Endothelial cell of umbilical vein (primary cell): ENCODE measurements around the gene CBLC. TPM values are rescaled to one million over a fixed set of nuclear protein-coding genes. Genes with fewer than 3 reads are reported as not detected.

ENCODE experiments used
- BruUV-seq: library from RNA; stranded (reverse); fragments of 400-500 nt; replicated peaks from 2 replicates; lab custom pipeline; 2021; lab: Mats Ljungman, UMichigan
- CTCF ChIA-PET: fragments of 300-600, 350-600 bp; sonication (Branson Sonifier 250); formaldehyde crosslinking; loops from one replicate; lab custom pipeline; 2021; ENCODE audit warnings: antibody characterized with exemption, inconsistent platforms; lab: Charles Lee
- POLR2A ChIA-PET: fragments of 300-600, 350-600 bp; sonication (Branson Sonifier 250); formaldehyde crosslinking; loops from one replicate; lab custom pipeline; 2021; ENCODE audit warnings: antibody characterized with exemption, inconsistent platforms; lab: Charles Lee
- DNase-seq: peaks from one replicate; pipeline ENCODE4 v3.0.0-alpha.2; 2011; ENCODE audit warnings: low read depth, low spot score
- FAIRE-seq: peaks from 2 replicates; lab custom pipeline; 2011; peaks lifted over from hg19 to GRCh38; lab: Jason Lieb, UNC
- H2AFZ ChIP-seq: 2 replicates; pipeline ENCODE4 v1.6.0; 2012; ENCODE audit warnings: low read depth, low read length, control low read depth, inconsistent platforms
- H3K27ac ChIP-seq: 2 replicates; pipeline ENCODE4 v1.5.1; 2011; ENCODE audit warnings: low read depth, mild to moderate bottlenecking, control low read depth, low read length, moderate library complexity; ENCODE audit not compliant: insufficient read depth
- H3K27me3 ChIP-seq, 2 experiments: 2 replicates each; pipeline versions ENCODE4 v1.6.0 to v1.6.1; 2011; ENCODE audit warnings: low read length in 2 of 2, mixed read lengths in 1 of 2; ENCODE audit not compliant: control insufficient read depth in 2 of 2, insufficient read depth in 2 of 2
- H3K36me3 ChIP-seq, 2 experiments: 2 replicates in 1 of 2; 3 replicates in 1 of 2; pipeline ENCODE4 v1.5.1; 2011; ENCODE audit warnings: low read length in 2 of 2, mild to moderate bottlenecking in 1 of 2, moderate library complexity in 1 of 2; ENCODE audit not compliant: control insufficient read depth in 2 of 2, insufficient read depth in 2 of 2; ENCODE audit errors: extremely low read depth in 1 of 2
- H3K4me1 ChIP-seq: 3 replicates; pipeline ENCODE4 v1.5.1; 2011; ENCODE audit warnings: mild to moderate bottlenecking, low read length; ENCODE audit not compliant: control insufficient read depth, insufficient read depth; ENCODE audit errors: extremely low read depth
- H3K4me2 ChIP-seq: 2 replicates; pipeline ENCODE4 v1.6.1; 2011; ENCODE audit warnings: low read length, control low read depth, mixed read lengths; ENCODE audit not compliant: insufficient read depth
- H3K4me3 ChIP-seq, 3 experiments: fragments of 200-600 bp in 1 of 3; sonication (generic), shearing (Covaris generic) in 1 of 3; replicated peaks in 1 of 3; 2 replicates each; pipeline ENCODE4 v1.5.1; 2011 to 2016; ENCODE audit warnings: control low read depth in 3 of 3, low read length in 3 of 3, mild to moderate bottlenecking in 2 of 3, inconsistent platforms in 1 of 3, low read depth in 1 of 3, moderate library complexity in 1 of 3; ENCODE audit not compliant: insufficient read depth in 1 of 3
- H3K79me2 ChIP-seq: 2 replicates; pipeline ENCODE4 v1.6.0; 2012; ENCODE audit warnings: low read length, inconsistent platforms; ENCODE audit not compliant: control insufficient read depth, insufficient read depth
- H3K9ac ChIP-seq: replicated peaks from 2 replicates; pipeline ENCODE3; 2011; ENCODE audit warnings: low read length, control low read depth; ENCODE audit not compliant: insufficient read depth; ENCODE audit errors: extremely low read depth
- H3K9me1 ChIP-seq: replicated peaks from 3 replicates; pipeline ENCODE4 v1.6.0; 2011; ENCODE audit warnings: mild to moderate bottlenecking, low read length; ENCODE audit not compliant: control insufficient read depth, insufficient read depth; ENCODE audit errors: extremely low read depth
- H3K9me3 ChIP-seq: replicated peaks from 2 replicates; pipeline ENCODE4 v1.5.1; 2012; ENCODE audit warnings: low read length, inconsistent platforms; ENCODE audit not compliant: control insufficient read depth, insufficient read depth
- H4K20me1 ChIP-seq: replicated peaks from 2 replicates; pipeline ENCODE3; 2011; ENCODE audit warnings: mild to moderate bottlenecking, low read length; ENCODE audit not compliant: control insufficient read depth, insufficient read depth; ENCODE audit errors: extremely low read depth
- CTCF ChIP-seq, 2 donors: IDR thresholded peaks; 1 replicate in 1 of 2; 2 replicates in 1 of 2; pipeline ENCODE4 v1.5.1; 2011; ENCODE audit warnings: low read length in 2 of 2, mild to moderate bottlenecking in 2 of 2, moderate library complexity in 2 of 2, control low read depth in 1 of 2, inconsistent platforms in 1 of 2, low read depth in 1 of 2; ENCODE audit not compliant: insufficient read depth in 1 of 2; ENCODE audit errors: extremely low read depth in 1 of 2
- EZH2 ChIP-seq: IDR thresholded peaks from 2 replicates; pipeline ENCODE4 v1.6.1; 2012; ENCODE audit warnings: borderline replicate concordance, low read depth, mild to moderate bottlenecking, moderate library complexity, low read length, inconsistent platforms; ENCODE audit not compliant: severe bottlenecking
- FOS ChIP-seq: IDR thresholded peaks from 2 replicates; pipeline ENCODE4 v1.6.1; 2011; ENCODE audit warnings: mild to moderate bottlenecking, low read length, moderate library complexity, borderline replicate concordance; ENCODE audit not compliant: insufficient read depth
- GATA2 ChIP-seq: IDR thresholded peaks from 2 replicates; pipeline ENCODE4 v1.7.0; 2011; ENCODE audit warnings: low read depth, mild to moderate bottlenecking, moderate library complexity, mixed read lengths, low read length; ENCODE audit not compliant: insufficient read length, insufficient read depth
- JUN ChIP-seq: IDR thresholded peaks from 2 replicates; pipeline ENCODE4 v1.6.1; 2011; ENCODE audit warnings: borderline replicate concordance, low read depth; ENCODE audit not compliant: insufficient read length, insufficient read depth
- MYC ChIP-seq: IDR thresholded peaks from one replicate; pipeline ENCODE4 v1.6.1; 2011; ENCODE audit warnings: mild to moderate bottlenecking, low read depth, low read length
- POLR2A ChIP-seq: IDR thresholded peaks from 2 replicates; pipeline ENCODE4 v1.6.1; 2012; ENCODE audit warnings: low read depth, mild to moderate bottlenecking, control low read depth, low read length
- POLR2AphosphoS5 ChIP-seq: IDR thresholded peaks from 2 replicates; pipeline ENCODE4 v1.6.1; 2012; ENCODE audit warnings: low read depth, mild to moderate bottlenecking, control low read depth, low read length, moderate library complexity; ENCODE audit not compliant: insufficient read depth
- dilution Hi-C: fragments of 300-500 bp; cut with MboI; formaldehyde crosslinking; loops from one replicate; pipeline ENCODE4 v1.15.0; 2019; ENCODE audit warnings: low sequenced_read_pairs; ENCODE audit not compliant: extremely low pct_ligation_motif_present
- intact Hi-C: fragments of 100-400 bp; cut with micrococcal nuclease; formaldehyde crosslinking; loops from one replicate; pipeline ENCODE4 v1.10.0; 2022
- polyA plus RNA-seq, 4 experiments: library from polyadenylated mRNA; depleted of rRNA in 3 of 4; stranded (reverse) in 3 of 4; unstranded in 1 of 4; fragments of >200 nt; gene quantifications; 2 replicates each; pipeline versions ENCODE4 v1.2.1 to v1.2.3, GENCODE V29; 2011 to 2012; ENCODE audit warnings: missing spikeins in 1 of 4
- total RNA-seq: library from RNA; stranded (reverse); gene quantifications from 2 replicates; pipeline ENCODE4 v1.2.3, GENCODE V29; 2021
- TF ChIP-seq, protein P1 (sequence below): IDR thresholded peaks from 2 replicates; pipeline ENCODE4 v1.6.1; 2011; ENCODE audit not compliant: insufficient read depth, insufficient read length

The CBLC gene
- total and polyA plus RNA-seq, 2 donors (not counting 3 experiments of a cell fraction or from before 2014, with no cell fraction given), result 0.04 TPM; not detected in 1

DNA sequence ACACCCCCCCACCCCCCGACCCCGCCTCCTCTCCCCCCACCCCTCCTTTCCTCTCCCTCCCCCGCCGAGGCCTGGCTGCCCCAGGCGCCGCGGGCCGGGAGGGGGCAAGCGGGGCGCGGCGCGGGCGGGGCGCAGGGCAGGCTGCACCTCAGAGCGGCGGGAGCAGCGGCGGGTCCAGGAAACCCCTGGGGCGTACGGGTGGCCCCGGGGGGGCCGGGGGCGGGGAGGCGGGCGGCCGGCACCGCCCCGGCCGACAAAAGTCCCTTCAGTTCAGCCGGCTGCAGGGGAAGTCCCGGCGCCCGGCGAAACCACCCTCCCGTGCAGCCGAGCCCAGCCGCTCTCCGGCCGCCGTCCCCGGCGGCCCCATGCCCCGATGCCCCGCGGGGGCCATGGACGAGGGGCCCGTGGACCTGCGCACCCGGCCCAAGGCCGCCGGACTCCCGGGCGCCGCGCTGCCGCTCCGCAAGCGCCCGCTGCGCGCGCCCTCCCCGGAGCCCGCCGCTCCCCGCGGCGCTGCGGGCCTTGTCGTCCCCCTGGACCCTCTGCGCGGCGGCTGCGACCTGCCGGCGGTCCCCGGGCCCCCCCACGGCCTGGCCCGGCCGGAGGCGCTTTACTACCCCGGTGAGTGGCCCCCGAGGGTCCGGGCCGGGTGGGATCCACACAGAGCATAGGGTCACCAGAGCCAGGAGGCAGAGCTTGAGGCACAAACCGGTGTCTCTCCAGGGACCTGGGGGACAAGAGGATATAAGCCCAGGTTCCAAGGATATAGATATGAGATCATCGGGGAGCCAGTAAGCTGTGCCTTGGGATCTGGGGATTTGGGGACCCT is 29.1 kb upstream of the CBLC start, which contains the start of gene BCL3:
Gene BCL3 (plus strand): TSS at position 283 of the 829 bp plus-strand sequence. CDS start 83 bp downstream, at position 366.
- CTCF ChIA-PET, result interaction anchor here (0.6 to 3.2 kb wide), 6 partner anchors 9 to 59 kb away, joined by 3 to 22 read pairs (median 8); no protein-coding TSS in a partner anchor
- POLR2A ChIA-PET, result no interaction called here
- dilution Hi-C loops, result no loop called here
- FAIRE-seq, result no peak
- Histone ChIP-seq H3K27me3 (no peaks in the 10 kb centered on the region), H3K4me3 (peak within 1 kb of the TSS; percentile 63 to 71 (median 66)), H3K4me2 (peak within 1 kb of the TSS; percentile 92), H4K20me1 (no peaks in the 10 kb centered on the region), H3K27ac (peak within 1 kb of the TSS; percentile 84), H2AFZ (peak within 1 kb of the TSS; percentile 34), H3K4me1 (peaks cover 31% of the 10 kb centered on the region), H3K9me3 (no peaks in the 10 kb centered on the region), H3K9ac (peak within 1 kb of the TSS; percentile 87), H3K36me3 (peaks cover 0 to 4% of the 10 kb centered on the region in 2 experiments), H3K79me2 (peaks cover 23% of the 10 kb centered on the region), H3K9me1 (no peaks in the 10 kb centered on the region)
- DNase-seq, result peak; percentile 40
- BruUV-seq, result TSS peak; percentile 10
- intact Hi-C loops, result loop anchor here (2.0 kb wide), 1 partner anchor 24 kb away; no protein-coding TSS in a partner anchor
- TF ChIP-seq POLR2A, result peak; percentile 72
- TF ChIP-seq, protein P1, sequence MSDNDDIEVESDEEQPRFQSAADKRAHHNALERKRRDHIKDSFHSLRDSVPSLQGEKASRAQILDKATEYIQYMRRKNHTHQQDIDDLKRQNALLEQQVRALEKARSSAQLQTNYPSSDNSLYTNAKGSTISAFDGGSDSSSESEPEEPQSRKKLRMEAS, result no peak

DNA sequence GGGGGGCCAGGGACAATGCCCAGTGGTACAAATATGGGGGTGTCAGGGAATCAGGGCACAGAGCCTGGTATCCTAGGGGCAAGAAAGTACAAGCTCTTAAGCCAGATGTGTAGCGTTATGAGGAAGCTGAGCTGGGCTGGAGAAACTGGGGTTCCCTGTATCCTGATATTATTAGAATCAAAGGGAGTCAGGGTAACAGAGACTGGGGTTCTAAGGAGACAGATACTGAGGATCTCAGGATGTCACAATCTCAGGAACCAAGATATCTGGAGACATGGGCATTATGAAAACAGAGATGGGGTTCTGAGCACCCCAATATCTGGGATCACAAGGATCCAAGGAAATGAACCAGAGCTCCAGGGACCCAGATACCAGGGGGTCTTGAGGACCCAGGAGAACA is 28.4 kb upstream of the CBLC start:
- no TSS peak for BruUV-seq
- Histone ChIP-seq H2AFZ (no peak overlapping the region), H3K79me2 (peaks cover 23% of the 10 kb centered on the region), H3K4me3 (peak overlapping the region; percentile 63 to 71 (median 66)), H3K27me3 (no peaks in the 10 kb centered on the region), H3K9me1 (no peaks in the 10 kb centered on the region), H3K36me3 (peaks cover 0 to 4% of the 10 kb centered on the region in 2 experiments), H4K20me1 (no peaks in the 10 kb centered on the region), H3K4me1 (peaks cover 37% of the 10 kb centered on the region), H3K9ac (peak overlapping the region; percentile 87), H3K27ac (peak overlapping the region; percentile 70), H3K9me3 (no peaks in the 10 kb centered on the region), H3K4me2 (peak overlapping the region; percentile 92)
- DNase-seq (no peak), FAIRE-seq (peak; percentile 60)
- POLR2A ChIA-PET, result no interaction called here
- dilution Hi-C loops, result no loop called here
- TF ChIP-seq EZH2, result no peak
- no peak for TF ChIP-seq POLR2AphosphoS5
- TF ChIP-seq, protein P1, result no peak
- TF ChIP-seq POLR2A, result no peak
- no peak for TF ChIP-seq JUN
- TF ChIP-seq FOS, result no peak
- TF ChIP-seq GATA2, result no peak
- TF ChIP-seq MYC, result no peak
- no peak for TF ChIP-seq CTCF (IDR thresholded peaks at IDR 0.05; ENCODE audit: extremely low read depth in 1 of 2, insufficient read depth in 1 of 2, low read depth in 1 of 2, low read length in 2 of 2)
- intact Hi-C loops, result loop anchor here (2.0 kb wide), 1 partner anchor 24 kb away; no protein-coding TSS in a partner anchor
- CTCF ChIA-PET, result interaction anchor here (0.6 to 3.2 kb wide), 7 partner anchors 9 to 60 kb away, joined by 3 to 22 read pairs (median 5); no protein-coding TSS in a partner anchor
